ENCODE measurements around the gene VTI1A.
"Not testable (repeated sequence)": the region's sequence is repeated elsewhere in the genome, so short reads cannot be mapped to it uniquely, and the experiment has no call there.

The VTI1A gene

DNA sequence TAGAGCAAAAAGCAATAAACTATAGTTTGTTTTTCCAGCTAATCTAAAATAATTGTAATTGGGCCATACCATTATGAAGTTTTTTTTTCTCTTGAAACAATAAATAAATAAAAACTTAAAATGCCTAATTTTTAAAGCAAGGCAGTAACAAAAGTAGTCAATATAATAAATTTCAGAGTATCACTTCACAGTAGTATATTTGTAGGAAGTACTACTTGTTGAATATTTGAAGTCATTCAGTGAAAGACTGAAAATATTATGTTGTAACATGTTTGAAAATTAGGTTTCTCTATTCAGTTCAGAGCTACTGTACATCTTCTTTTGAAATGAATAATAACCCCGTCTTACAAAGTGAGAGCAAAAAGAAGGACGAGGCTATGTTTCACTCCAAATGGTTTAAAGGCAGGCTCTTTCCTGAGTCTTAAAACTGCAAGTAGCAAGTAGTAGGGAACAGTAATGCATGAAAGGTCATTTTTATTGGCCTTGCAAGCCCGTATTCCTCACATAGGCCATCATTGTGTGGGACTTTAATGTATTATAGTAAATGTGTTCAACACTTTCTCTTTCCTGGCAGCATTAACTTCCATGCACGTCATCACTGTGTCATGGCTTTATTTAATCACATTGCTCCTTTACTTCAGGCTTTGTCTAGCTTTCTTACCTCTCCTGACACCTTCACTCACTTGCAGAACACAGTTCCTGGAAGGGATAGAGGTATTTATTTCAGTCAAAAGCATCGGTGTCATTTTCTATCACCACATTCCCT, 141.4 kb downstream of the VTI1A start:
- no peak for DNase-seq (ENCODE audit: low read depth)

DNA sequence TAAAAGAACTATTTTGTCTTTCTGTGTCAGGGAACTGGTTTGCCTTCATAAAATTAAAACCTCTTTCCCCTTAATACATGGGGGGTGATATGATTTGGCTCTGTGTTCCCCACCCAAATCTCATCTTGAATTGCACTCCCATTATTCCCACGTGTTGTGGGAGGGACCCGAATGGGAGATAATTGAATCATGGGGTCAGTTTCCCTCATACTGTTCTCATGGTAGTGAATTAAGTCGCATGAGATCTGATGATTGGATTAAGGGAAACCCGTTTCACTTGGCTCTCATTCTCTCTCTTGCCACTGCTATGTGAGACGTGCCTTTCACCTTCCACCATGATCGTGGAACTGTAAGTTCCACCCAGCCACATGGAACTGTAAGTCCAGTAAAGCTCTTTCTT, 142.1 kb downstream of the VTI1A start:
- no peak for DNase-seq (ENCODE audit: low read depth)

DNA sequence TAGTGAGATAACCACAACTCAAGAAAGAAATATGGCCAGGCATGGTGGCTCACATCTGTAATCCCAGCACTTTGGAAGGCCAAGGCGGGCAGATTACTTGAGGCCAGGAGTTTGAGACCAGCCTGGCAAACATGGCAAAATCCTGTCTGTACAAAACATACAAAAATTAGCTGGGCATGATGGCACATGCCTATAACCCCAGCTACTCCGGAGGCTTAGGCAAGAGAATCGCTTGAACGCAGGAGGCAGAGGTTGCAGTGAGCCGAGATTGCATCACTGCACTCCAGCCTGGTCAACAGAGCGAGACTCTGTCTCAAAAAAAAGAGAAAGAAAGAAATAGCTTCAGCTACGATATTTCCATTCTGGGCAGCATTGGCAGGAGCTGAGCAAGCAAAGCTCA, 143.8 kb downstream of the VTI1A start:
- DNase-seq (ENCODE audit: low read depth), result not testable (repeated sequence)

DNA sequence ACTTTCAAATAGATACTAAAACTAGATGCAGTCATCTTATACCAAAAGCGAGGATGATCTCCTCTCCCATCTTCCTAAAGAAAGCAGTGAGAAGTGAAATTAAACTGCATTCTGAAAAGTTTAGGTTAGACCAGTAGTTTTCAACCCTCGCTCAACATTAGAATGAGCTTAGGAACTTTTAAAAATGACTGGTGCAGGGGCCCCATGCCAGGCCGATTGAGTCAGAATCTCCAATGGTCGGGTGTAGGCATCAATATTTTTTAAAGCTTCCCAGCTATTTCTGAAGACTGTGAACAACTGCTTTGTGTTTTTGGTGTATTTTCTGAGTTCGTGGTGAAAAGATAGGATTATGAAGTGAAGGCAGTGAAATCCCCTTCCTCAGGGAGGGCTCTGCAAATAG, 146.0 kb downstream of the VTI1A start:
- DNase-seq (ENCODE audit: low read depth), result no peak

DNA sequence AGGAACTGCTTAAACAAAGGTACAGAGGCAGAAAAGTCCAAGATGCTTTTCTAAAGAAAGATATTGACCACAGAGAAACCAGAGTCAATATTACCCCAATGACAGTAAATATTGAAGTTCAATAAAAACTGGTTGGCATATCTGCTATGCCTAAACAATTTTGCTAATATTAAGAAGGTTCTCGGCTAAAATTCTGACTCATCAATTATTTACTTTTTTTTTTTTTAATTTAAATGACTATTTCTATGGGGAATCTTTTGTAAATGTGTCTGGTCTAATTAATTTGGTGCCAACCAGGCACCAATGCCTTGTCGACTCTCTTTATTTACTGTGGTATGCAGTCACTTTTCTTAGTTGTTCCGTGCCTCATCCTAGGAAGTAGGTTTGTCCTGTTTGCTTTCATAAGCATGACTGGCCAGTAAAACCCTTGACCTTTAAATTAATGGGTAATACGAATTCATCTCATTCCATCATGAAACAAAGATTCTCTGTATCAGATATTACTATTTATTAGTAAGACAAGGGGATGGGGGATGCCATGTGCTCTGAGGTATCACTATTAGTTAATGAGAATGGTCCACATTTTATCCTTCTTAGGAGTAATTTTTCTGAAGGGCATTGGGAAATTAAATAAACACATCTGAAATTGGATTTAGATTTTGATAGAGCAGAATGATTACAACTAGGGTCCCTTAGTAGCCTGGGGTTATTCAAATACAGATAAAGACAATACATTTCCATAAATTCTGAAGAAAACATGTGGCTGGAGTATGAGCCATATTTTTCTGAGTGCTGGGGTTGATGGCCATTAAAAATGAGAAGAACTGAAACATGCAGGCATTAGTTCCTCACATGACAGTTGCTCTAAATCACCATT, 154.4 kb downstream of the VTI1A start:
- DNase-seq (ENCODE audit: low read depth), result no peak

DNA sequence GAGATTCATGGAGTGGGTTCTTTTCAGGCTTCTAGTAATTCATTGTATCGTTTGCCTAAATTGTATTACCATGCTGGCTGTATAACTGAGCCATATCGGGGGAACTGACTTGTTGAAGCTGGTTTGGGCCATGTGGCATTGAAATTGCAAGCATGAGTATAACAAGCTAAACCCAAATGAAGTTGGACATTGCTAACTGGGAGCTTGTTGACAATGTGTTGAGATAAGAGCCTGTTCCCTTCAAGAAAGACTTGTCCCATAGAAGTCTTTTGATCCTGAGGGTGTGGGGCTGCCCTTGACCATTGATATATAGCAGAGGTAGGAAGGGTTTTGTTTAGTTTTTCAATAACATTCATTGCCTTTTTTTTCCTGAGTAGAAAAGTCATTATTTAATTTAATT, 156.0 kb downstream of the VTI1A start:
- no peak for DNase-seq (ENCODE audit: low read depth)

DNA sequence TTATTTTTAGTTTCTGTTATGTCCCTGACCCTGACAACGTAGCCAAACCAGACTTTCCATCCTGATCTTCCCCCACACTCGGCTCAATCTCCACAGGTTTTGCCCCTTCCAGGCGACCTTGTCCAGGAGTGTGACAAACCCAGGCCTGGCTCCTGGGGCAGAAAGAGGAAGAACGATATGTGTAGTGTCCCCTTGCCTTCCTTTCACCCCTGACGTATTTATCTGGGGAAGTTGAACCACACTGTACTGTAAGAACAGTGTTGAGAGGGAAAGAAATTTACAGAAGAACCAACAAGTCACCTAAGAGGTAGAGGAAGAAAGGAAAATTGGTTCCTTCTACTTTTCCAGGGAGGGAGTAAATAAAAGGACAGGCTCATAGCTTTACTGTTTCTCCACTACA, 158.0 kb downstream of the VTI1A start:
- no peak for DNase-seq (ENCODE audit: low read depth)

DNA sequence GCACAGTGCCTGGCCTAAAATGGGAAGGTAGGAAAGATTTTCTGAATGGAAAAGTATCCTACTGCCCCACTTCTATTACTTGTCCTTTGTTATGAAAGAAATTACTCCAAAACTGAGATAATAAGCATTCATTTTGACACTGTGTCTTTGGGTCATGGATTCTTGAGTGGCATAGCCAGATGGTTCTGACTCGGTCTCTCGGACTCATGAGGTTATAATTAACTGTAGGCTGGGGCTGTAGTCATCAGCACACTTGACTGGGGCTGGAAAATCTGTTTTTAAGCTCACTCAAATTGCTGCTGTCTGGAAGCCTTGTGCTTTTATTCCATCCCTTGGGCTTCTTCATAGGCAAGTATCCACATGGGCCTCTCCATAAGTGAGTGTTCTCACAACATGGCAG, 160.5 kb downstream of the VTI1A start:
- no peak for DNase-seq (ENCODE audit: low read depth)

DNA sequence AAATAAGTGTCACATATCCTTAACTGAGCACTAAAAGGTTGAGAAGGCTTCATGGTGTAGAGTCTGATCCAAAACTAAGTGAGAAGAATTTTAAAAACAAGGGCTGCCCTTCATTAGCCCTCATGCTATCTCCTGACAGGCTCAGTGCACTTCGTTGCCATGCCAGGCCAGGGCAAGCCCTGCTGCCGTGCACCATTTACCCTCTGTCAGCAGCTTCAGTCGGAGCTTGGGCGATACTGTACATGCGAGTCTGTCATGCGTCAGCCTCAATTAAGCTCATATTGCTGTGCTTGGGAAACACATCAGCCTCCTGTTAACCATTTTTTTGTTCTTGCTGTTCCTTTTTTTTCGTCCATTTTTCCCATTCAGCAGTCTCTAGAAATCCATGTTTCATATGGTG, 166.6 kb downstream of the VTI1A start:
- no peak for DNase-seq (ENCODE audit: low read depth)

DNA sequence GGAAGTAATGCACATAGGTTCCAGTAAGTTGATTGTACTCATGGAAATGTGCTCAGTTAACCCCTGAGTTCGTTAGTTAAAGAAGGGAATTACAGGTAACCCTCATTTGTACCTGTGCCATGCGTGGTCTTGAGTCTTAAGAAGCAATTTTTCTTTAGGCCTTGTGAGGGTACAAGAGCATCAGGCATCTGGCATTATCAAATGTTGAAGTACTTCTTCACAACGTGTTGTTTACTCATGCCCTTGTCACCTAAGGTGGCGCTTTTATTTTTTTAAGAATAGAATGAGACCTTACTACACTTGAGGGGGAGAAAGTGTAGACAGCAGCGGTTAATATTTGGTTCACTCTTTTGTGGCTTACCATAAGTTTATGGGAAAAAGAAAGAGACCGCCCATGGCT, 167.1 kb downstream of the VTI1A start:
- no peak for DNase-seq (ENCODE audit: low read depth)

DNA sequence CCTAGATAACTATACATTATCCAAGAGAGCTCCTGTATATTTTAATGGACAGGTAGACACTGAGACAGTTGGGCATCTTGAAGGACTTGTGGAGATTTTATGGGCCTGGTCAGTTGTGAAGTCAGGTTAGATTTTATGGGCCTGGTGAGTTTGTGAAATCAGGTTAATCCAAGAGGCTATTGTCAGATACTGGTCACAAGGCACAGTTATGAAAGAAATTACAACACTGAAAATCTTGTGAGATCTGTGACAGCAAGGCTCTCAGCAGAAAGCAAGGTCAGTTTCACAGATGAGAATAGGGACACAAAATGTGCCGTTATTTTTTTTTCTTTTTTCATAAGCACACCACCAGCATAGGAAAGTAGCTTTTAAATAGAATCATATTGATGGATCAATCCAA, 167.6 kb downstream of the VTI1A start:
- DNase-seq (ENCODE audit: low read depth), result no peak

DNA sequence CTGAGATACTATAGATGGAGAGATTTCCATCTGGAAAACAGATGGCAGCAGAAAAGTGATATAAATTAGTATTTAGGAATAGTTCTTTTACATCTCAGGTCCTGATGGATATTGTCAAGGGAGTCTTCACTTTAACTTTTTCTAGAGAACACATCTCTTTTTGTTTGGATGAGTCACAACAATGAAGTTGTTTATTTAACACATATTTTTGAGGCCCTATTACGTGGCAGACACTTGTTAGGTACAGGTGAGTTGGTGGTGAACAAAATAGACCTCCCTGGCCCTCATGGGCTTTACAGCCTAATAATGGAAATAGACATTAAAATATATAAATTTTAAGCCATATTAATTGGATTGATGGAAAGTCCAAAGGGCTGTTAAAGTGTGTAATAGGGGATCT, 168.3 kb downstream of the VTI1A start:
- DNase-seq (ENCODE audit: low read depth), result no peak

DNA sequence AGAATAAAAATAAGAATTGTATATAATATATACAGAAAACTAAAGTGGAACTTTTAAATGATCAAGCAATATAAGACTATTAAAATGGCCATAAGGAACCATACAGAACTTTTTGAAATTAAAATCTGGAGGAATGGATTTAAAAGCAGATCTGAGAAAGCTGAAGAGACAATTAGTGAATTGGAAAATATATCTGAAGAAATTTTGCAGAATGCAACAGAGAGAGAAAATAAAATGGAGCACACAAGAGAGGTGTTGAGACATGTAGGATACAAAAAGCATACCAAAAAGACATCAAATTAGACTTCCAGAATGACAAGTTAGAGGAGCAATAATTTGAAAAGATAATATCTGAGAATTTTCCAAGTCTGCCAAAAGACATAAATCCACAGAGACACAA, 169.6 kb downstream of the VTI1A start:
- DNase-seq (ENCODE audit: low read depth), result no peak

DNA sequence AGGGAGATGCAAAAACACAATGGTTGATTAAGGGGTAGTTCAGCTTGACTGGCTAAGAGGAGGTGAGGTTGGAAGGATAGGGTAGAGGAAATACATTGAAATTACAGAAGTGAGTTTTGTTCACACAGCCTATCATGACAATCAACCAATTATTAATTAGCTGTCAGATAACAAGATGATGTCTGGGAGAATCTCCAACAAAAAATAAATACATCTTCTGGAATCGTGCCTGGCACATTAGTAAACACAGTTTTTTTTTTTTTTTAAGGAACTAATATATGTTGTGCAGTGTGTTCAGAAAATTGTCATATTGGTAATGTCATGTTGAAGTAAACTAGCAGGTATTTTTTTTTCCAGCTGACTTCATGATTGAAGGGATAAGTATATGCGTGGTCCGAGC, 171.8 kb downstream of the VTI1A start:
- no peak for DNase-seq (ENCODE audit: low read depth)

DNA sequence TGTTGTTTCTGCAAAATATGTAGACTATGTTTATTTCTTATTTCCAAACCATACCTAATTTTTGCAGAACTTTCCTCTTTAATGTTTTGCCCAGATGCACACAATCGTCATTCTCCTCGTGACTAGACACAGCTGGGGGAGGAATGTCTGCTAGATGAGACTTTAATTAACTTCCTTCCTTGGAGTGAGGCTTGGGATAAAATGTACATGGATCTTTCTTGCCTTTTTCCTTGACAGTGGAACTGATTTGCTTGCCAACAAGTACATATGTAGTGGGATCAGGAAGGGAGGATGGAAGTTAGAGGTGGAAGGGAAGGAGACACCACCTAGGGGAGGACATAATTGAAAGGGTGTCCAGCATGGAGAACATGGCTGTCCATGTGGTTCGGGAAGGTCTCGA, 172.5 kb downstream of the VTI1A start:
- no peak for DNase-seq (ENCODE audit: low read depth)

DNA sequence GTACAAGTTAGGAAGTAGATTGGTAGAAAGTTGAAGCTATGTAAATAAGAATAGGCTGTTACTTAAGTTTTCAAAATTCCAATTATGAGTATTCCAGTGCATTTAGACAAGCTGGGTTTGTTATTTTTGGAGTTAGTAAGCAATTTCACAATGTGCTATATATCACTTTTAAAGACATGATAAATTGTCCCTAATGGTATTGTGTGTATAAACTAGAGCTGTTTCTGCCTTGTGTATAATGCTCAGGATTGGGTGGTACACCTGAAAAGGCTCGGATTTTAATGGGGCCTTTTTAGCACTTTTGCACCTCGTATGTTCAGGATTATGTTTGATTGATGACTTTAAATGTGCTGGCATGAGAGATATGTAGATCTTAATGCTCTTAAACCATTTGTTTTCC, 175.8 kb downstream of the VTI1A start:
- no peak for DNase-seq (ENCODE audit: low read depth)

DNA sequence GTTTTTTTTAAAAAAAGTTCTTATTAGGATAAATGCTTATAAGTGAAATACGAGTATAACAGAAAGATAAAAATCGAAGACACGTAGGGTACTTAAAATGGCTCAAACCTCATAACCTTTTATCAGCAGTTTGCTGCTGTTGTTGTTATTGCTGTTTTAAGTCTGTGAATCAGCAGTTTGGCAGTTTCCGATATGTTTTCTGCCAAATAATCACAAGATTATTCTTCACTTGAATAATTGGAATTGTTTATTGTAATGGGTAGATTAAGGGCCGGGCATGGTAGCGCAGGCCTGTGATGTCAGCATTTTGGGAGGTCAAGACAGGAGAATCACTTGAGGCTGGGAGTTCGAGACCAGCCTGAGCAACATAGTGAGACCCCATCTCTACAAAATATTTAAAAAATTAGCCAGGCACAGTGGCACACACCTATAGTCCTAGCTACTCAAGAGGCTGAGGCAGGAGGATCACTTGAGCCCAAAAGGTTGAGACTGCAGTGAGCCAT, 177.6 kb downstream of the VTI1A start:
- no peak for DNase-seq (ENCODE audit: low read depth)

DNA sequence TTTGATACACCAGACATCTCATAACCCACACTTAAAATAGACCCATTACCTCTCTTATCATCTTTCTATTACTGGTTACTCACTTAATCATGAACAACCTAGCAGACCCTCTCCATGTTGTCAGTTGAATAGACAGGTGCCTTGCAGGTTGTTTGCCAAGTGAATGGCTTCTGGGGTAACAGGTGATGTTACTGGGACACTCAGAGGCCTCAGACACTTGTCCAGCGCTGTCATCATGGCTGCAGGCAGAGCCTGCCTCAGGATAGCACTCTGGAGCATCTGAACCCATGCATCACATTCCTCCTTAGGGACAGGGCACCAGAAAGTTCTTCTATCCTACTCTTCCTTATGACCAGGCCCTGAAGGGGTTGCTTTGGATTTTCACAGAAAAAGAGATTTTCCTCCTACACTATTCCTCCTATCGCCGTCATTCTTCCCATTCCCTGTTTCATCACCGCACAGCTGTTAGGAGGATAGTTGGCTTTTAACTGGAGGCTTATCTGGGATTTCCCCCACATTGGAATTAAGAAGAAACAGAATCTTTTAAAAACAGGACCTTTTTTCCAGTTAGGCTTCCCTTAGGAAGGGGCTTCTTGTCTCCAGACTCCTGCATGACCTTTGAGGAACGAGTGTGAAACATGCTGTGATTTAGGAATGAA, 182.1 kb downstream of the VTI1A start:
- DNase-seq (ENCODE audit: low read depth), result no peak

DNA sequence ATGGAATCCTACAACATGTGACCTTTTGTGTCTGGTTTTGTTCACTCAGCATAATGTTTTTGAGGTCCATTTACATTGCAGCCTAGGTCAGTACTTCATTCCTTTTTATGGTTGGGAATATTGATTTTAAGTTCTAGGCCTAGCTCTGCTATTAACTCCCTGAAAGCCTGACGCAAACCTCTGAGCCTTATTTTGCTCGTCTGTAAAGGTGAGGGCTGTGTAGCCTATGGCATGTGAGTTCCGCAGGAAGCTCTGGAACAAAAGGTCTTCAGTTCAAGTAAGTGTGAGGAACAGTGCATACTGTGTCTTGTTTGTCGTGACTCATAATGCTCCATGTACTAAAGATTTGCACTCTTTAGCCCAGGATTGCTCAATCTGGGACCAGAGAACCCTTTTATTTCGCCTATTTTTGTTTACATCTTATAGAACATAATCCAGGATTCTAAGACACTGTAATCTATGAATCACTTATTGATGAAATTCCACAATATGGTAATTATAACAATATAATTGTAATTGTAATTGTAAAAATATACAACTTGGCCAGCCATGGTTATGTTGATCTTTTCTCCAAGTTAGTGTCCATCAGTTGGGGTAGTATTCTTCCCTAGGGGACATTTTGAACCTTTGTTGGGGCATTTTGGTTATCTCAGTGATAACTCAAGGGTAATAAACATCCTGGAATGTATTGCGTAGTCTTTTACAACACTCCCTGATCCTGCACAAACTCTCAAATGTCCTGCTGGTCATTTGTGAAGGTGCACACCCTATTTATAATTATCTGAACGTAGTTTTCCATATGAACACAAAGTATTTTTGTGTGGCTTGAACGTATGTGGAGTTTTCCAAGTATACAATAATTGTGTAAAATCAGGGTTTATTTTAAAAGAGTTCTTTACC, 184.7 kb downstream of the VTI1A start:
- DNase-seq (ENCODE audit: low read depth), result no peak

DNA sequence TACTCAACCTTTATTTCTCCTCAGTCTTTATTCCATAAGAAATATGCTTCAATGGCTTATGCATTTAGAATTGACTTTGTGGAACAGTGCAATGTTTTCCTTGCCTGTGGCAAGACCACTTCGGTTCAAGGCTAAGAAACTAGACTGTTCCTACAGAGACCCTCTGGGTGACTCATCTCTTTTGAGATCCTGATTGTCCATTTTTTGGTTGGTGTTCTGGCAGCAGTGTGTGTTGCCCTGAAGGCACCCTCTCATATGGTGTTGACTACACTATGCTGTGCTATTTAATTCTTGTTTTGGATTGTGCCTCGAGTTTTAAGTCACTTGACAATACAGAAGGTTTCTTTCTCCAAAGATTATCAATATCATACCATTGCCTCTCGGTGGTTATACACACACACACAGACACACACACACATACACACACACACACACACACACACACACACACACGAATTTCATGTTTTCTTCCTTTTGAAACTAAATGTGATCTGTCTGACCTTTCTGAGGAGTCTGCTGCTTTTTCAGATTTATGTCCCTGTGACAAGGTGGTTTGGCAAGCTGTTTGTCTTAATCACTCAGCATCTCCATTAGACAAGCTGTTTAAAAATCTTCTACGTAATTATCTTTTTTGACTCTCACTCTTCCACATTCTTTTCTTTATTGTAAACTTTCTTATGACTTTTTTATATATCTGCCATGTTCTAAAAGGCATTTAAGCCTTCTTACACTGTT, 187.2 kb downstream of the VTI1A start:
- DNase-seq (ENCODE audit: low read depth), result no peak

DNA sequence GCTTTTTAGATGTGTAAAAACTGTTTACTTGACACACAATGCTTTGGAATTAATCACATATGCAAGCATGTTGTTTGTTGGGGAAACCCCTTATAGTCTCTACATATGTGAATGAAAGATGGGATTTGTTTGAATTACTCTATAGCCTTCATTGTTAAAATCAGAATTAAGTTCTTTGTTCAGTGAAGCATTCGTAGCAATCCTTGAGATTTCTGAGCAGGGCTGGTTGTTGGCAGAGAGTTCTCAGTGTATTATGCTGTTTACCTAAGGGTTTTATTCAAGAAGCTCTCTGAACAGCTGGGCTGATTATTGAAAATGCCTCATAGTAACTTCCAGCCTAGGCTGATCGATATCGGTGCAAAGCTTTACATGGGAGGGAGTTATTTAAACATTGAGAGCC, 190.9 kb downstream of the VTI1A start:
- no peak for DNase-seq (ENCODE audit: low read depth)
